Measurements from ENCODE around the gene SIRT3.

The SIRT3 gene

DNA sequence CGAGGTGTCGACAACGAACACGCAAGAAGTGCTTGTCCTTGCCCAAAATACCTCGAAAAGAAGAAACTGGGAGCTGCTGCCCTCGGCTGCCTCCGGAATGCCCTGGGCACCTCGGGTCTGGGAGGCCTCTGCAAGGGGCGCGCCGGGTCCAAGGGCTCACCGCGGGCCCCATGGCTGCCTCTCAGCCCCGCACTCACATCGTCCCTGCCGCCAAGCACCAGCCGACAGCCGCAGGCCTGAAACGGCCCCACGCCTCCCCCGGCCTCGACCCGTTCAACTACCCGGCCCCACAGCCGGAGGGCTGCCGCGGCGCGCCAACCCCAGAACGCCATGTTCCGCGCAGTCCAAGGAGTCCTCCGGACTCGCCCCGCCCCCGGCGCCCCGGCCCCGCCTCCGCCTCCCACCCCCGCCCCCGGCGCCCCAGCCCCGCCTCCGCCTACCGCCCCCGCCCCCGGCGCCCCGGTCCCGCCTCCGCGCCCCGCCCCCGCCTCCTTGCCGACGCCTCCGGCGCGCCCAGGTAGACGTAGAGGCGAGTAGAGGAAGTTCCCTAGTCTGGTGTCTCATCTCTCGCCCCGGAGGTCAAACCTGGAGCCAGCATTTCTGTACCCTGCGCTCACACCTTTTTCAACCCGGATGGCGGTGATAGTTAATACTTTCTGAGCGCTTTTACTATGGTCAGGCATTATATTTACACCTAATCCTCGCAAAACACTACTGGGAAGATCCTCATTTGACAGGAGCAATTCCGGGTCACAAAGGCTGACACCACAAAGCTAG lies at the start of gene SIRT3:
TSS of gene SIRT3 (minus strand) at position 346 of the 777 bp plus-strand sequence. CDS start at position 332, 14 bp downstream.
- no peak for FAIRE-seq

DNA sequence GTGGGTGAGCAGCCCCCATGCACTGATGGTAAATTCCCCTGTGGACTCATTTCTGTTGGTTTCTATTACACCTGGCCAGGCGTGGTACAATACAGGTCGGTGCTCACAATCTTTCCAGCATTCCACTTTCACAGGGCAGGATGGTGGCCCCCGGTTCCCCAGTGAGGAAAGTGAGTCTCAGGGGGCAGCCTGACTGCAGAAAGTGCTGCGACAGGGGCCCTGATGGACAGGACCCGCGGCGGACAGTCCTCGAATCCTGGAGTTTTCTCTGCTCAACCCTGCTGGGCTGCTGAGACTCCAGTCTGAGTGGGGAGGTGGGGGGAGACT lies 49.7 kb upstream of the SIRT3 start:
- no peak for FAIRE-seq

DNA sequence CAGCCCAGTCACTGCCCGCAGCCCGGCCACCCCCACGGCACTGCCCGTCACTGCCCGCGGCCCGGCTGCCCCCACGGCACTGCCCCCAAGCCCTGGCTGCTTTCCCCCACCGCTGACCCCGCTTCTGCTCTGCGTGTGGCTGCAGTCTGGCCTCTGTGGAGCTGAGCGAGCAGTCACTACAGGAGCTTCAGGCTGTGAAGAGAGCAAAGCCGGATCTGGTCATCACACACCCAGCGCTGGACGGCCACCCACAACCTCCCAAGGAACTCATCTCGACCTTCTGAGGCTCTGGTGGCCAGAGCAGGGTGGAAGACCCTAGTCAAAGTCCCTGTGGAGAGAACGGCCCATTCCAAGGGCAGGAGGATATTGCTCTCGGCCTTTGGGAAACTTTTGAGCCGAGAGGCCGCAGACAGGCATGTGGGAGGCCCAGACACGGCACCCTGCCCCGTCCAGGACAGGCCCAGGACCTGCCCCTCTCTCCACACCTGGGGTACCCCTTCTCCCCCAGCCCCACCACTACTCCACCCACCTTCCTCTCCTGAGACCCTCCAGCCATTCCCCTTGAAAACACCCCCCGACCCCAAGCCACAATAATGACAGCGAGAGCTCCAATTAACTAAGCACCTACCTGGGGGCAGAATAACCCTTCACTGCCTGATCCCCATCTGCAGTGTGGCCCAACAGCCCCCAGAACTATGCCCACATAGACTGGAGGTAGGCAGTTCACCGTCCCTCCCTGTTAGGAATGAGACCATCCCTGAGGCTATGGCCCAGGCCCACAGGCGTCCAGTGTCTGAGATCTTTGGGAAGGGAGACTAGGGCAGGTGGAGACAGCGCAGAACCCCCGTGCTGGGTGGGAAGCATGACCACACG lies 49.1 kb upstream of the SIRT3 start:
- FAIRE-seq = no peak

DNA sequence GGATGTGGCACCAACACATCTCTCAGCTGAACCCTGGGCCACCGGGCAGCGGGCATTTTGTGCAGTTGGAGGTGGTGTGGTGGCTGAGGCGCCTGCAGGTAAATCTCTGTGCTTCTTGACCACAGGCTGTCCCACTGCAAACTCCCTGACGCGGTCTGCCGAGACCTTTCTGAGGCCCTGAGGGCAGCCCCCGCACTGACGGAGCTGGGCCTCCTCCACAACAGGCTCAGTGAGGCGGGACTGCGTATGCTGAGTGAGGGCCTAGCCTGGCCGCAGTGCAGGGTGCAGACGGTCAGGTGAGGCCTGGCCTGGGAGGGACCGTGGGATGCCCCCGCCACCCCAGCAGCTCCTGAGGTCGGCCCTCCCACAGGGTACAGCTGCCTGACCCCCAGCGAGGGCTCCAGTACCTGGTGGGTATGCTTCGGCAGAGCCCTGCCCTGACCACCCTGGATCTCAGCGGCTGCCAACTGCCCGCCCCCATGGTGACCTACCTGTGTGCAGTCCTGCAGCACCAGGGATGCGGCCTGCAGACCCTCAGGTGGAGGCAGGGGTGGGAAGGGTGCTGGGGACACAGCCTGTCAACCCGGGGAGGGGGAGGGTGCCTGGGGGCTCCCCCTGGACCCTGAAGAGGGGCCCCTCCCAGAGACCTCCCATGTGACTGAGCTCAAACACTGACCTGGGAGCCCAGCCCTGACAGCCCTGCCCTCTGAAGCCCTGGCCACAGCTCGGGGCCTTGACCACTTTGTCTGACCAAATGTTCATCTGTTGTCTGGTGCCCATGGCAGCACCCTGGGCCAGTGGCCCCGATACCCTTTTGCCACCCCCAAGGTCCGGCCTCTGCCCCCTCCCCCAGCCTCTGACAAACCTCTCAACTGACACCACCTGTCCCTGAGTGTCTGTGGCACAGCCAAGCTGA lies 48.2 kb upstream of the SIRT3 start:
- no peak for FAIRE-seq

DNA sequence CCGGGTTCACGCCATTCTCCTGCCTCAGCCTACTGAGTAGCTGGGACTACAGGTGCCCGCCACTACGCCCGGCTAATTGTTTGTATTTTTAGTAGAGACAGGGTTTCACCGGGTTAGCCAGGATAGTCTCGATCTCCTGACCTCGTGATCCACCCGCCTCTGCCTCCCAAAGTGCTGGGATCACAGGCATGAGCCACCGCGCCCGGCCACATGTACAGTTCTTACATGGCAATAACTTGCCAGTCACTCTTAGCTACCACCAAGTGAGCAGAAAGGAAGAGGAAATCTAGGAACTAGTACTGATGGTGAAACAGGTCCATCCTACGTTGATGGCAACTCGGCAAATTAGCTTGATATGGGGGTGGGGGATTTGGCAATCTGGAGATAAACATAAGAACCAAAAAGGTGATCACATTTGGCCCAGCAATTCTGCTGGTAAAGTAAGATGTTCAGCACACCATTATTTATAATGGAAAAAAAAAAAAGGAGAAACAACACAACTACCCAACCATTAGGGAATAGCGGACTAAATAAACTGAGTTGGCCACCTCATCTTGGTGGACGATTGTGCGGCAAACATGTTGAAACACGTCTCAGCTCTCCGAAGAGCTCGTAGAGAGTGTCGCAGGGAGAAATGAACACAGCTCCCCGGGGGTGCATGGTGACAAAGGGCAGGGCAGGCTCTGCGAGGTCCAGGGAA lies 47.4 kb upstream of the SIRT3 start:
- FAIRE-seq = no peak

DNA sequence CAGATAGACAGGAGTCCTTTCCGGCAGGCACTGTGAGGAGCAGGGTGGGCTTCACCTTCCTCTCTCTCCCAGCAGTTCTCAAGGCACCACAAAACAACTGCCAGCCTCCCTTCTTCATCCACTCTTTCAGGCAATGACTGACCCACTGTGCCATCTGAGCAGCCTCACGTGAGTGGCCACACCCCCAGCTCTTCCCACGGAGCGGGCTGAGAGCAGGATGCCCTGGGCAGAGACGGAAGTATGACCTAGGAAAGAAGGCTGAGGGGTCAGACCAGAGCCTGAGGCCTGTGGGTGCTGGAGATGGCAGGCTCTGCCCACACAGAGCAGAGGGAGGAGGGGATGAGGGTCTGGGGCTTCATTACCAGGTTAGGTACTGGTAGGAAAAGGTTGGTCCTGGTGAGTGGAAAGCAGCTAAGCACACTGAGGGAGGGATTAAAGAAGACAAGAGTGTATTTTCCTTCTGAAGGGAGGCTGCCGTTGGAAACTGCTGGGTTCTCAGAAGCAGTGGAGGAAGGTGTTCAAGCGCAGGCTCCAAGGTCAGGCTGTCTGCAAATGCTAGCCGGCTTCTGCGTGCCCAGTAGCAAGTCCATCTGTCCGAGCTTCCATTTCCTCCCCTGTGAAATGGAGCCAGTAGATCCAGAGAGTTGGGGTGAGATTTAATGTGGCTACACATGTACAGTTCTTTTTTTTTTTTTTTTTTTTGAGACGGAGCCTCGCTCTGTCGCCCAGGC lies 46.7 kb upstream of the SIRT3 start:
- no peak for FAIRE-seq

DNA sequence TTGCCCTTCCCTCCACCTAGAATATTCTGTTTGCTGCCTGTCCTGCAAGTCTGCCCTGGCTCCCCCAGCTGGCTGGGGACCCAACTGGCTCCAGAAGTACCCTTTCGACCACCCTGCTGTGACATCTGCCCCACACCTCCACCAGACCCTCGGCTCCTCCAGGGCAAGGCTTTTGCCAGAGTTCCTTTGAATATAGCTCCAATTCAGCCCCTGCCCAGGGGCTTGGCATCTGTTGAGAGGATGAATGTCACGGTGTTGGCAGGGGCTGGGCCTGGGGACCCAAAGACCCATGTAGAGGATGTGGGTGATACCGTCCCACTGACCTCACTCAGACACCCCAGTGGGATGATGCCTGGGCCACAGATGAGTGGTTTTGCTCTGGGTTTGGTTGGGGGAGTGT lies 46.0 kb upstream of the SIRT3 start:
- FAIRE-seq = no peak

DNA sequence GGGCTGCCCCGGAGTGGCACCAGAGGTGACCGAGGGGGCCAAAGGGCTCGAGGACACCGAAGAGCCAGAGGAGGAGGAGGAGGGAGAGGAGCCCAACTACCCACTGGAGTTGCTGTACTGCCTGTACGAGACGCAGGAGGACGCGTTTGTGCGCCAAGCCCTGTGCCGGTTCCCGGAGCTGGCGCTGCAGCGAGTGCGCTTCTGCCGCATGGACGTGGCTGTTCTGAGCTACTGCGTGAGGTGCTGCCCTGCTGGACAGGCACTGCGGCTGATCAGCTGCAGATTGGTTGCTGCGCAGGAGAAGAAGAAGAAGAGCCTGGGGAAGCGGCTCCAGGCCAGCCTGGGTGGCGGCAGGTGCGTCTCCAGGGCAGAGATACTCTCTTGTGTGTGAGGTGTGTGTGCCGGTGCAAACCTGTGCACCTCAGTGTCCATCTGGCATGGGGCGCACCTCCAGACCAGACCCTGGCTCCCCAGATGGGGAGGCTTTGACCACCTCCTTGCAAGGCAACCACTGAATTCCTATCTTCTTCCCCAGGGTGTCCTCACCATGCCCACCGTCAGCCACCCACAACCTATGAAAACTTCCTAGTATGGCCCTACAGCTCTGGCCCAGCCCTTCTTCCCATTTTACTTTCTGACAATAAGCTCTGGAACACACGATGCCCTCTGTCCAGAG lies 45.5 kb upstream of the SIRT3 start:
- no peak for FAIRE-seq

DNA sequence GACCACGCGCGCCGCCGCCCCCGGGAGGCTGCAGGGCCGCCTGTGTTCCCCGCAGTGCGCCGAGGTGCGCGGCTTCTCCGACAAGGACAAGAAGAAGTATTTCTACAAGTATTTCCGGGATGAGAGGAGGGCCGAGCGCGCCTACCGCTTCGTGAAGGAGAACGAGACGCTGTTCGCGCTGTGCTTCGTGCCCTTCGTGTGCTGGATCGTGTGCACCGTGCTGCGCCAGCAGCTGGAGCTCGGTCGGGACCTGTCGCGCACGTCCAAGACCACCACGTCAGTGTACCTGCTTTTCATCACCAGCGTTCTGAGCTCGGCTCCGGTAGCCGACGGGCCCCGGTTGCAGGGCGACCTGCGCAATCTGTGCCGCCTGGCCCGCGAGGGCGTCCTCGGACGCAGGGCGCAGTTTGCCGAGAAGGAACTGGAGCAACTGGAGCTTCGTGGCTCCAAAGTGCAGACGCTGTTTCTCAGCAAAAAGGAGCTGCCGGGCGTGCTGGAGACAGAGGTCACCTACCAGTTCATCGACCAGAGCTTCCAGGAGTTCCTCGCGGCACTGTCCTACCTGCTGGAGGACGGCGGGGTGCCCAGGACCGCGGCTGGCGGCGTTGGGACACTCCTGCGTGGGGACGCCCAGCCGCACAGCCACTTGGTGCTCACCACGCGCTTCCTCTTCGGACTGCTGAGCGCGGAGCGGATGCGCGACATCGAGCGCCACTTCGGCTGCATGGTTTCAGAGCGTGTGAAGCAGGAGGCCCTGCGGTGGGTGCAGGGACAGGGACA lies 44.8 kb upstream of the SIRT3 start:
- FAIRE-seq = no peak

DNA sequence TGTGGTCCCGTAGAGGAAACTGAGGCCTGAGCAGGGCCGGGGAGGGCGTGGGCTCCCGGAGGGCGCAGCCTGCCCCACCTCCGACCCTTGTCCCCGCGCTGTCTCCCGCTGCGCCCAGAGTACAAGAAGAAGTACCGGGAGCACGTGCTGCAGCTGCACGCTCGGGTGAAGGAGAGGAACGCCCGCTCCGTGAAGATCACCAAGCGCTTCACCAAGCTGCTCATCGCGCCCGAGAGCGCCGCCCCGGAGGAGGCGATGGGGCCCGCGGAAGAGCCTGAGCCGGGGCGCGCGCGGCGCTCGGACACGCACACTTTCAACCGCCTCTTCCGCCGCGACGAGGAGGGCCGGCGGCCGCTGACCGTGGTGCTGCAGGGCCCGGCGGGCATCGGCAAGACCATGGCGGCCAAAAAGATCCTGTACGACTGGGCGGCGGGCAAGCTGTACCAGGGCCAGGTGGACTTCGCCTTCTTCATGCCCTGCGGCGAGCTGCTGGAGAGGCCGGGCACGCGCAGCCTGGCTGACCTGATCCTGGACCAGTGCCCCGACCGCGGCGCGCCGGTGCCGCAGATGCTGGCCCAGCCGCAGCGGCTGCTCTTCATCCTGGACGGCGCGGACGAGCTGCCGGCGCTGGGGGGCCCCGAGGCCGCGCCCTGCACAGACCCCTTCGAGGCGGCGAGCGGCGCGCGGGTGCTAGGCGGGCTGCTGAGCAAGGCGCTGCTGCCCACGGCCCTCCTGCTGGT lies 44.0 kb upstream of the SIRT3 start:
- FAIRE-seq = no peak

DNA sequence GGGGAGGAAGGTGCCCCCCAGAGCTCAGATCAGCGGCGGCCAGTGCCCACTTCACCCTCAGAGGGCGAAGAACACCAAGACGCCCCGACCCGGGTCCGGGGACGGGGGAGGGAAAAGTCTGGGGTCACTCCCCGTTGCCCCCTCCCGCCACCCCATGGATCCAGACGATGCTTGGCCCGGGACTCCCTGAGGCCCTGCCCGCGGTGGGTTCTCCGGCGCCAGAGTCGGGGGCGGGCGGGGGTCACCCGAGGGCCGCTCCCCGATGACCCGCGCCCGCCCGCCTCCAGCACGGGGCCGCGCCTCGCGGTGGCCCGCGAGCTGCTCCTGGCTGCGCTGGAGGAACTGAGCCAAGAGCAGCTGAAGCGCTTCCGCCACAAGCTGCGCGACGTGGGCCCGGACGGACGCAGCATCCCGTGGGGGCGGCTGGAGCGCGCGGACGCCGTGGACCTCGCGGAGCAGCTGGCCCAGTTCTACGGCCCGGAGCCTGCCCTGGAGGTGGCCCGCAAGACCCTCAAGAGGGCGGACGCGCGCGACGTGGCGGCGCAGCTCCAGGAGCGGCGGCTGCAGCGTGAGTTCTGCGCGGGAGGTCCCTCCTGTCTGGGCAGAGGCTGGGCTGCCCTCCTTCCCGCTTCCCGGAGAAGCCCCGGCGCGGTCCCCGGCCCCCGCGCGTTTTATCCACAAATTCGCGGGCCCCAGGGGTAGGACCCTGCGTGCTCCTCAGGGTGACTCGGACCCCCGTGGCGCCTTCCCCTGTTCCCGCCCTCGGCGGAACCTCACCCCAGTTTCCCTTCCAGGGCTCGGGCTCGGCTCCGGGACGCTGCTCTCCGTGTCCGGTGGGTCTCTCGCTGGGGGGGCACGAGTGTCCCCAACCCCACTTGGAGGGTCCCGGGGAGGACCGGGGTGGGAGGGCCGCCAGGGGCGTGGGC lies 43.2 kb upstream of the SIRT3 start:
- no peak for FAIRE-seq

DNA sequence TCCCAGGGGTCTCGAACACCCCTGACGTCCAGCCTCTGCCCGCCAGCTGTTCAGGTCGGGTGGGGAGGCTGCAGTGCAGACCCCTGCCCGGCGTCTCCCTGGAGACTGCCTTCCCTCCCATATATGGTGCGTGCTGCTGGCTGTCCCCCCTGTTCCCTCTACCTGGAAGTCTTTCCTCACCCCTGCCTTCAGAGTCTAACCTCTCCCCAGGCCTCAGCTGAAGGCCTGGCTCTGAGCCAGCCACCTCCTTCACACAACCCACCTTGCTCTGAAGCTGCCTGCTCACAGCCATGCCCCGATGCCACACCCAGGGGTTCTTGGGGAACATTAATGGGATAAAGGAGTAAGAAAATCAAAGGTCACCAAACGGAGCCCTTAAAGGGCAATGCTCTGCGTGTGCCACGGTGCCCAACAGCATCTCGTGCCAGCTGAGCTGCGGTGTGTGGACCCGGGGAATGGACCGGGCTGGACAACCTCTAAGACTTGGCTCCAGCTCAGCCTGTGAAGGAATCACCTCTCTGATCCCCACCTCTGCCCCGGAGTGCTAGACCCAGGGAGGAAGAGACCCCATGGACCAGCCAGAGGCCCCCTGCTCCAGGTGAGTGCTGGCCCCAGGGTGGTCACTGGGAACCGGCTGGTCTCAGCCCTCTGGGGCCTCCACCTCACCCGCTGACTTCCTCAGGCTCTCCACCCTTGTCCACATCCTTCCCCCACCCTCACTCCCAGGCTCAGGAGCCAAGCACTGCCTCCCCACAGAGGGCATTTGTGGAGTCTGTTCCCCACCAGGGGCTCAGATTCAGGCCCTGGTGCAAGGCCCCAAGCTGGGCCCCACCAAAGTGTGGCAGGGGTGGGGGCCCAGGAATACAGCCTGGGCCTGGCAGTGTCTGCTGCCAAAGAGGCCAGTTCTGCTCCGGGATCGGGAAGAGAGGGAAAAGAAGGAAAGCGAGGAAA lies 42.1 kb upstream of the SIRT3 start, which contains the start of gene NLRP6:
TSS of gene NLRP6 (plus strand) at position 407 of the 951 bp plus-strand sequence. CDS start at position 570, 163 bp downstream.
- FAIRE-seq = no peak

DNA sequence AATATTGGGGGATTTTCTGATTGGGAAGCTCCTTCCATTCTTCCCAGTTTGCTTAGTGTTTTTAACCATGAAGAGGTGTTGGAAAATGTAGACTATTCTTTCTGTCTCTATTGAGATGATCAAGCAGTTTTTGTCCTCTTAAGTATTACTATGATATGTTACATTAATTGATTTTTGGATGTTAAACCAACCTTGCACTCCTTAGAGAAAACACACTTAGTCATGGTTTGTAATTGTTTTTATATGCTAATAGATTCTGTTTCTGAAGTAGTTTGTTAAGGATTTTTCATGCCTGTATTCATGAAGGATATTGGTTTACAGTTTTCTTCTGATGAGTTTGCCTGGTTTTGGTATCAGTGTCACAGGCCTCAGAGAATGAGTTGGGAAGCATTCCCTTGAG lies 40.1 kb upstream of the SIRT3 start:
- no peak for FAIRE-seq

DNA sequence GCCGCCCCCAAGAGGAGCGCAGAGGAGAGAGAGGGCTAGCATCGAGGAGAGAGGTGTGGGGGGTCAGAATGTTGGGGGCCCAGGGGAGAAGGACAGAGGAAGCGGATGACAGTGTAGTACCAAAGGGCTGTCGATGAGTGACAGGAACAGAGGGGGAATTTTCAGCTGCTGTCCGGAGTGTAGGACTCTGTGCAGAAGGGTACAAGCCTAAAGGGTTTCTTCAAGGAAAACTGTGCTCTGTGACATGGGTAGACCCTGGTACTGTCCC lies 36.7 kb upstream of the SIRT3 start:
- FAIRE-seq = no peak

DNA sequence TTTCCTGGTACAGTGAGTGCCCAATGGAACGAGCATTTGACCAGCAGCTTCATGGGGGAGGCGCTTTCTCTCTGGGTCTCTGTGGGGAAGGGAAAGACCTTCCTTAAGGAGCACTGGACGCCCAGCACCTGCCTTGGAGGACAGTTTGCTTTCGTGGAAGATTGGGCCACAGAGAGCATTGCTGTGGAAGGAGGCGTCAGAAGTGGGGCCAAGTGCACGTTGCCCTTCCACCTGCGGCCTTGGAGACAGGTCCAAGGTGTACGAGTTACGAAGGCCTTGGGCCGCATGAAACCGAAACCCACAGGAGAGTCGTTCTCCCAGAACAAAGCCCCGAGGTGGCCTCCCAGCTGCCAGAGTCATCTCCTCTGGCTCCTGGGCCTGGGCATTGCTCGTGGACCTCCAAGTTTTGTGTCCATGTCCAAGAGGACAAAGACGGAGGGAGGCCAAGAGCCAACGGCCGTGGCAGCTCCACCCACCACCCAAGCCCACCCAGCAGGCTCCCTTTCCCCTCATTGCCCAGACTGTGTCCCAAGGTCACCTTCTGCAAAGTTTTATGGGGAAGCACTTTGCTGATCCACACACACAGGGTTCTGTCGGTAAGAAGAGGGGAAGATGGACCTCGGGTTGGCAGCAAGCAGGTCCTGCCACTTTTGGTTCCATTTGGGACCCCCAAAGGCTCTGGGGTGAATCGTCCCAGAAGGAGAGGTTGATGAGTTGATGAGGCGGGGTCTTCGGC lies 36.2 kb upstream of the SIRT3 start:
- FAIRE-seq = no peak

DNA sequence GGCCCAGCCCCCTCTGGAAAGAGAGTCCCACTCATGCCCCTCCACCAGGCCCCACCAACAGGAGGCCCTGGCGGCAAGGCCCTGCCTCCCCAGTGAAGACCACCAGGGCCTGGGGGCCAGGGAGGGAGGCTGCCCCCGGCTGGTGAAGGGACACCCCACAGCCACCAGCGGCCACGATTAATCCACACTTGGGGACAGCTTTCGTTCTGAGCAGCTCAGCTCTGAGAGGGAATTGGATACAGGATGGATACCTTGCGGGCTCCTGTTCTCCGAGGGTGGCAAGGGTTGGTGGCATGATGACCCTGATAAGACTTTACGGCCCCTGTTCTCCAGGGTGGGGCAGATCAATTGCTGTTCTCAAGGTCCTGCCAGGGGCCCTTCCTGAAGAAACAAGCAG lies 35.2 kb upstream of the SIRT3 start:
- no peak for FAIRE-seq
